HG03196 (cell line): ENCODE results near the gene SBK2.
"Not testable (repeated sequence)": the region's sequence is repeated elsewhere in the genome, so short reads cannot be mapped to it uniquely, and the experiment has no call there.

Experiments
- ATAC-seq: cut with Tn5 transposase; IDR thresholded peaks from one replicate; pipeline ENCODE4 v1.9.1; 2021; ENCODE audit not compliant: unreplicated experiment

SBK2 gene

GRCh38 chr19:55503502-55504251 is 33.3 kb downstream of the SBK2 start:
- ATAC-seq = peak; percentile 90

- ATAC-seq = no peak
Measured at GRCh38 chr19:55503157-55503501, 33.8 kb downstream of the SBK2 start.

- ATAC-seq = no peak
Measured at GRCh38 chr19:55502197-55502952, 34.6 kb downstream of the SBK2 start.

- ATAC-seq = no peak
Measured at GRCh38 chr19:55500368-55500952, 36.5 kb downstream of the SBK2 start.

- ATAC-seq = no peak
Measured at GRCh38 chr19:55498246-55498840, 38.6 kb downstream of the SBK2 start.

GRCh38 chr19:55497763-55498162 is 39.2 kb downstream of the SBK2 start:
- no peak for ATAC-seq

GRCh38 chr19:55496820-55497219 is 40.1 kb downstream of the SBK2 start:
- not testable (repeated sequence) for ATAC-seq

GRCh38 chr19:55495646-55496349 is 41.1 kb downstream of the SBK2 start:
- ATAC-seq = no peak

GRCh38 chr19:55494172-55494761 is 42.7 kb downstream of the SBK2 start:
- ATAC-seq = no peak

- no peak for ATAC-seq
Measured at GRCh38 chr19:55493645-55494171, 43.2 kb downstream of the SBK2 start.

GRCh38 chr19:55493052-55493644 is 43.8 kb downstream of the SBK2 start:
- no peak for ATAC-seq

- ATAC-seq = no peak
Measured at GRCh38 chr19:55492362-55492944, 44.5 kb downstream of the SBK2 start.

- ATAC-seq = no peak
Measured at GRCh38 chr19:55491546-55492360, 45.2 kb downstream of the SBK2 start.

GRCh38 chr19:55490478-55491432 is 46.2 kb downstream of the SBK2 start:
- ATAC-seq = no peak

- no peak for ATAC-seq
Measured at GRCh38 chr19:55489711-55490477, 47.0 kb downstream of the SBK2 start.

GRCh38 chr19:55488986-55489710 is 47.8 kb downstream of the SBK2 start:
- ATAC-seq = no peak
